Prostate gland (tissue), 2 donors: ENCODE results near the gene ANKRD40. TPM values are rescaled to one million over a fixed set of nuclear protein-coding genes. Genes with fewer than 3 reads are reported as not detected.

Experiments
- DNase-seq: peaks from one replicate; pipeline ENCODE4 v3.0.0-alpha.2; 2019; ENCODE audit warnings: low spot score
- H3K27ac ChIP-seq, 2 donors: fragments of 200-600 bp; sonication (generic); 2 replicates each; pipeline ENCODE4 v1.5.1; 2017 to 2019
- H3K27me3 ChIP-seq: fragments of 200-600 bp; sonication (generic); replicated peaks from 2 replicates; pipeline ENCODE4 v1.5.1; 2019; ENCODE audit not compliant: insufficient read depth
- H3K36me3 ChIP-seq, 2 donors: fragments of 200-600 bp; sonication (generic); 1 replicate in 1 of 2; 2 replicates in 1 of 2; pipeline versions ENCODE4 v1.5.1 to v1.8.1; 2017 to 2019
- H3K4me1 ChIP-seq: fragments of 200-600 bp; sonication (generic); replicated peaks from 2 replicates; pipeline ENCODE4 v1.5.1; 2019
- H3K4me3 ChIP-seq, 2 donors: fragments of 200-600 bp; sonication (generic); 2 replicates each; pipeline ENCODE4 v1.5.1; 2017 to 2019
- H3K9me3 ChIP-seq: fragments of 200-600 bp; sonication (generic); 2 replicates; pipeline ENCODE4 v1.5.1; 2017
- CTCF ChIP-seq, 4 experiments: fragments of 200-600 bp in 2 of 4; fragments of 450-650 bp in 2 of 4; sonication (generic) in 2 of 4; IDR thresholded peaks; 1 replicate in 3 of 4; 2 replicates in 1 of 4; pipeline ENCODE4 v1.5.1; 2016 to 2019; ENCODE audit warnings: antibody characterized with exemption in 4 of 4, mild to moderate bottlenecking in 2 of 4, moderate library complexity in 2 of 4
- POLR2A ChIP-seq: fragments of 450-650 bp; IDR thresholded peaks from one replicate; pipeline ENCODE4 v1.6.1; 2016; ENCODE audit warnings: antibody characterized with exemption, mild to moderate bottlenecking
- POLR2AphosphoS5 ChIP-seq: sonication (generic); formaldehyde crosslinking; IDR thresholded peaks from one replicate; pipeline ENCODE4 v1.6.1; 2017; ENCODE audit warnings: antibody characterized with exemption
- WGBS: methylation state at CpG from one replicate; pipeline ENCODE4 v1.1.5; 2018; 5-methylcytosine and 5-hydroxymethylcytosine counted together
- intact Hi-C: fragments of 100-400 bp; cut with DNase I; formaldehyde crosslinking; loops from one replicate; pipeline ENCODE4 v1.14.2; 2022
- total RNA-seq, 2 donors: library from RNA; depleted of rRNA; stranded (reverse); fragments of >200 nt; gene quantifications; one replicate each; pipeline ENCODE4 v1.1.0, GENCODE V29; 2016

ANKRD40 gene
- total RNA-seq, 2 donors from 2014 or later: 31.2 to 36.0 TPM

DNA sequence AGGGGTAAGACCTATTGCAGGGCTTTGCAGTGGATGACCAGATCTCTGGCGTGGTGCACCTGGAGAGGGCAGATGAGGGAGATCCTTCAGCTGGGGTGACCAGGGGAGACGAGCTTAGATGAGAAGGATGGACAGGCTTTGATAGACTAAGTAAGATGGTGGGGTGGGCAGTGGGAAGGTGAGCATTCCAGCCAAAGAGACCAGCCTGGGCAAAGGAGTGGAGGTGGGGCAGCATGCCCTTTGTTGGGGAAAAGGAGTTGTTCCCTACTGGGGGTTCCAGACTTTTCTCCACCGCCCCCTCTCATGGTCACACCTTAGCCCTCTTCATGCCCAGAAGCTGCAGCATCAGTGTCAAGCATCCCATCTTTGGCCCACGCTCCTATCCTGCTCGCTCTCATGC, 27.6 kb downstream of the ANKRD40 start:
- 93% methylated on average over 5 of the region's 5 CpGs for WGBS
- TF ChIP-seq POLR2AphosphoS5 (no peak), CTCF (IDR thresholded peaks at IDR 0.05) (no peak), POLR2A (no peak)
- DNase-seq: no peak
- Histone ChIP-seq H3K36me3 (no peaks in the 10 kb centered on the region), H3K9me3 (no peaks in the 10 kb centered on the region), H3K4me1 (no peaks in the 10 kb centered on the region), H3K27ac (no peak overlapping the region), H3K27me3 (no peaks in the 10 kb centered on the region), H3K4me3 (no peak overlapping the region)
- intact Hi-C loops: loop anchor here (5.0 kb wide), 2 partner anchors 48 to 133 kb away; partner anchors contain the start of genes ABCC3 and SPATA20

DNA sequence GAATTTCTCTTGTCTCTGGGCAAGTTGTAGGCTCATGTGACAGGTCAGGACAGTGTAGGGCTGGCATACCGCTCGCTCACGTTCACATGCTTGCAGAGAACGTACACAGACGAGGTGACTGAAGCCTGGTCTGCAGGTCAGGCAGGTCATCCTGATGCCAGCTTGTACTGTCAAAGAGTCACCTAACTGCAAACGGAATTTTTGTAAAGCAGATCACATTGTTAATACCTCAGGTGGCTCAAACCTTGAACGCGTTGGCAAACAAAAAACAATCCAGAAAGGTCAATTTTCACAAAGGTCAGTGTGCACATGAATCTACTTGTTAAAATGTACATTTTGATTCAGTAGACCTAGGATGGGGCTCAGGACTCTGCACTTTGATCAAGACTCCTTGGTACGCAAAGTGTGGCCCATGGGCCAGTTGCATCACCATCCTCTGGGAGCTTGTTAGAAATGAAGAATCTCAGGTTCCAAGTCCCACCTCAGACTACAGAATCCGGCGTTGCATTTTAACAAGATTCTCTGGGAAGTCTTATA, 28.6 kb downstream of the ANKRD40 start:
- Histone ChIP-seq H3K4me1 (no peaks in the 10 kb centered on the region), H3K27me3 (no peaks in the 10 kb centered on the region), H3K9me3 (no peaks in the 10 kb centered on the region), H3K36me3 (no peaks in the 10 kb centered on the region), H3K4me3 (no peak overlapping the region), H3K27ac (no peak overlapping the region)
- intact Hi-C loops: no loop called here
- DNase-seq: no peak
- no peak for TF ChIP-seq CTCF (IDR thresholded peaks at IDR 0.05)
- no peak for TF ChIP-seq POLR2AphosphoS5
- no peak for TF ChIP-seq POLR2A
- 83% methylated on average over 11 of the region's 11 CpGs for WGBS

DNA sequence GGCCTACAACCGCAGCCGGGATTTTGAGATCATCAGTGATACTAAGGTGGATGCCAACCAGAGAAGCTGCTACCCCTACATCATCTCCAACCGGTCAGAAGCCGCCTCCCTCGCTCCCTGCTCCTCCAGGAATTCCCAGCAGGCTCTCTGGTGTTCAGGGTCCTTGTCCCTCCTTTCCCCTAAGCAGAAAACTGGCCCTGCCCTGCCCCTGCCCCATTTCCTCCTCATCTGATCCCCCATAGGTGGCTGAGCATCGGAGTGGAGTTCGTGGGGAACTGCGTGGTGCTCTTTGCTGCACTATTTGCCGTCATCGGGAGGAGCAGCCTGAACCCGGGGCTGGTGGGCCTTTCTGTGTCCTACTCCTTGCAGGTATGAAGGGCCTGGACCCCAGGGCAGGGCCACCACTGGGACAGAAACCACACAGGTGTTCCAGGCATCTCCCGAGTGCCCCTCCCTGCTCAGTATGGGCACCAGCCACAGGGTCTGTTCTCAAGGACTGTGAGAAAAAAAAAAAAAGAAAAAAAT, 29.8 kb downstream of the ANKRD40 start:
- Histone ChIP-seq H3K36me3 (no peaks in the 10 kb centered on the region), H3K27me3 (no peaks in the 10 kb centered on the region), H3K4me1 (no peaks in the 10 kb centered on the region), H3K9me3 (no peaks in the 10 kb centered on the region), H3K27ac (no peak overlapping the region), H3K4me3 (no peak overlapping the region)
- TF ChIP-seq CTCF (IDR thresholded peaks at IDR 0.05) (no peak), POLR2AphosphoS5 (no peak), POLR2A (no peak)
- 95% methylated on average over 12 of the region's 12 CpGs for WGBS
- DNase-seq: no peak
- intact Hi-C loops: no loop called here

- no peak for DNase-seq
- Histone ChIP-seq H3K4me1 (no peaks in the 10 kb centered on the region), H3K9me3 (no peaks in the 10 kb centered on the region), H3K27ac (no peak overlapping the region), H3K4me3 (no peak overlapping the region), H3K27me3 (no peaks in the 10 kb centered on the region), H3K36me3 (no peaks in the 10 kb centered on the region)
- intact Hi-C loops: no loop called here
- TF ChIP-seq POLR2AphosphoS5 (no peak), CTCF (IDR thresholded peaks at IDR 0.05) (no peak), POLR2A (no peak)
- 91% methylated on average over 24 of the region's 24 CpGs for WGBS
These were observed 31.4 kb downstream of the ANKRD40 start for GRCh38 chr17:50676065-50676975.
